Esophagus (tissue), 2 donors: Measurements from ENCODE around the gene TRMU. TPM values are rescaled to one million over a fixed set of nuclear protein-coding genes. Genes with fewer than 3 reads are reported as not detected.

Experiments used
- H3K27ac ChIP-seq, 2 donors: one replicate each; pipeline ENCODE4 v1.5.1; 2013; ENCODE audit warnings: low read depth in 2 of 2, mild to moderate bottlenecking in 2 of 2, inconsistent platforms in 1 of 2, low read length in 1 of 2, moderate library complexity in 1 of 2
- H3K27me3 ChIP-seq, 2 donors: one replicate each; pipeline ENCODE4 v1.6.1; 2013; ENCODE audit warnings: low read length in 2 of 2, control low read depth in 1 of 2, mild to moderate bottlenecking in 1 of 2; ENCODE audit not compliant: insufficient read depth in 2 of 2, control insufficient read depth in 1 of 2
- H3K36me3 ChIP-seq, 2 donors: one replicate each; pipeline ENCODE4 v1.6.1; 2013; ENCODE audit warnings: low read length in 1 of 2; ENCODE audit not compliant: control insufficient read depth in 2 of 2, insufficient read depth in 2 of 2
- H3K4me1 ChIP-seq, 2 donors: one replicate each; pipeline ENCODE4 v1.6.1; 2013; ENCODE audit warnings: low read length in 1 of 2; ENCODE audit not compliant: control insufficient read depth in 2 of 2, insufficient read depth in 2 of 2
- H3K4me3 ChIP-seq, 2 donors: one replicate each; pipeline ENCODE4 v1.5.1; 2013; ENCODE audit warnings: low read length in 2 of 2, mild to moderate bottlenecking in 2 of 2, low read depth in 1 of 2, moderate library complexity in 1 of 2
- H3K9me3 ChIP-seq, 2 donors: one replicate each; pipeline ENCODE4 v1.6.1; 2013; ENCODE audit warnings: mild to moderate bottlenecking in 2 of 2, low read depth in 1 of 2, low read length in 1 of 2, moderate library complexity in 1 of 2; ENCODE audit not compliant: control insufficient read depth in 2 of 2, insufficient read depth in 1 of 2
- WGBS, 2 donors: extraction: QIAGEN DNeasy Blood & Tissue Kit; methylation state at CpG; one replicate each; pipeline ENCODE4 v1.1.7; 2013; 5-methylcytosine and 5-hydroxymethylcytosine counted together
- polyA plus RNA-seq, 2 donors: library from polyadenylated mRNA; stranded (reverse); fragments of 200-250 nt; gene quantifications; one replicate each; pipeline ENCODE4 v1.2.3, GENCODE V29; 2013
- donor health status: healthy with polysubstance abuse.
- donor health status: Bipolar disorder and iron deficiency.

Gene TRMU
- polyA plus RNA-seq, 2 donors = 24.3 to 32.4 TPM

- H3K27ac ChIP-seq = no peak overlapping the region
- H3K9me3 ChIP-seq = no peaks in the 10 kb centered on the region
- H3K4me3 ChIP-seq = no peak overlapping the region
- 82 to 89% methylated on average over 13 to 14 of the region's 14 CpGs for WGBS, 2 donors
- peaks cover 0 to 57% of the 10 kb centered on the region in 2 donors for H3K36me3 ChIP-seq
- peaks cover 0 to 6% of the 10 kb centered on the region in 2 donors for H3K4me1 ChIP-seq
- no peaks in the 10 kb centered on the region for H3K27me3 ChIP-seq
Observed at GRCh38 chr22:46359362-46359761, 23.8 kb downstream of the TRMU start.

- Histone ChIP-seq H3K4me1 (peaks cover 0 to 6% of the 10 kb centered on the region in 2 donors), H3K27ac (no peak overlapping the region), H3K36me3 (peaks cover 0 to 59% of the 10 kb centered on the region in 2 donors), H3K4me3 (no peak overlapping the region), H3K9me3 (no peaks in the 10 kb centered on the region), H3K27me3 (no peaks in the 10 kb centered on the region)
- WGBS, 2 donors = 80 to 81% methylated on average over 5 of the region's 5 CpGs
Observed at GRCh38 chr22:46360097-46360496, 24.6 kb downstream of the TRMU start.

- Histone ChIP-seq H3K4me1 (peaks cover 0 to 1% of the 10 kb centered on the region in 2 donors), H3K36me3 (peaks cover 0 to 55% of the 10 kb centered on the region in 2 donors), H3K9me3 (no peaks in the 10 kb centered on the region), H3K4me3 (no peak overlapping the region), H3K27ac (no peak overlapping the region), H3K27me3 (no peaks in the 10 kb centered on the region)
- WGBS, 2 donors = 92% methylated on average over 10 of the region's 10 CpGs
Observed at GRCh38 chr22:46360891-46361290, 25.4 kb downstream of the TRMU start.

GRCh38 chr22:46361826-46362202 lies 26.3 kb downstream of the TRMU start:
- no peaks in the 10 kb centered on the region for H3K4me1 ChIP-seq
- no peaks in the 10 kb centered on the region for H3K9me3 ChIP-seq
- H3K27me3 ChIP-seq = no peaks in the 10 kb centered on the region
- no peak overlapping the region for H3K27ac ChIP-seq
- whole genome bisulfite sequencing, 2 donors = 46 to 54% methylated on average over 11 of the region's 11 CpGs
- H3K36me3 ChIP-seq = peaks cover 0 to 52% of the 10 kb centered on the region in 2 donors
- no peak overlapping the region for H3K4me3 ChIP-seq

GRCh38 chr22:46362203-46362933 lies 26.9 kb downstream of the TRMU start:
- H3K4me1 ChIP-seq = no peaks in the 10 kb centered on the region
- H3K4me3 ChIP-seq = no peak overlapping the region
- WGBS, 2 donors = 57 to 69% methylated on average over 25 of the region's 25 CpGs
- no peaks in the 10 kb centered on the region for H3K9me3 ChIP-seq
- no peak overlapping the region for H3K27ac ChIP-seq
- peaks cover 0 to 52% of the 10 kb centered on the region in 2 donors for H3K36me3 ChIP-seq
- H3K27me3 ChIP-seq = no peaks in the 10 kb centered on the region

- Histone ChIP-seq H3K4me3 (no peak overlapping the region), H3K27ac (no peak overlapping the region), H3K4me1 (peaks cover 0 to 2% of the 10 kb centered on the region in 2 donors), H3K27me3 (no peaks in the 10 kb centered on the region), H3K36me3 (peaks cover 0 to 46% of the 10 kb centered on the region in 2 donors), H3K9me3 (no peaks in the 10 kb centered on the region)
- WGBS, 2 donors = 88 to 89% methylated on average over 15 of the region's 15 CpGs
Observed at GRCh38 chr22:46362934-46363515, 27.5 kb downstream of the TRMU start.

GRCh38 chr22:46363611-46364321 lies 28.3 kb downstream of the TRMU start:
- H3K4me3 ChIP-seq = no peak overlapping the region
- WGBS, 2 donors = 89 to 90% methylated on average over 35 of the region's 35 CpGs

GRCh38 chr22:46364341-46365165 lies 29.0 kb downstream of the TRMU start:
- peaks cover 0 to 42% of the 10 kb centered on the region in 2 donors for H3K36me3 ChIP-seq
- WGBS, 2 donors = 84 to 87% methylated on average over 26 of the region's 26 CpGs
- H3K27ac ChIP-seq = no peak overlapping the region
- no peak overlapping the region for H3K4me3 ChIP-seq
- peaks cover 0 to 2% of the 10 kb centered on the region in 2 donors for H3K4me1 ChIP-seq
- H3K27me3 ChIP-seq = no peaks in the 10 kb centered on the region
- H3K9me3 ChIP-seq = no peaks in the 10 kb centered on the region

More at GRCh38 chr22:46363611-46364321, 28.3 kb downstream of the TRMU start:
- peaks cover 0 to 44% of the 10 kb centered on the region in 2 donors for H3K36me3 ChIP-seq
- no peaks in the 10 kb centered on the region for H3K27me3 ChIP-seq
- H3K27ac ChIP-seq = no peak overlapping the region
- H3K9me3 ChIP-seq = no peaks in the 10 kb centered on the region
- peaks cover 0 to 2% of the 10 kb centered on the region in 2 donors for H3K4me1 ChIP-seq

GRCh38 chr22:46365166-46365624 lies 29.7 kb downstream of the TRMU start:
- H3K4me3 ChIP-seq = no peak overlapping the region
- H3K9me3 ChIP-seq = no peaks in the 10 kb centered on the region
- peaks cover 0 to 8% of the 10 kb centered on the region in 2 donors for H3K4me1 ChIP-seq
- H3K36me3 ChIP-seq = peaks cover 0 to 40% of the 10 kb centered on the region in 2 donors
- H3K27ac ChIP-seq = no peak overlapping the region
- no peaks in the 10 kb centered on the region for H3K27me3 ChIP-seq
- WGBS, 2 donors = 90 to 93% methylated on average over 22 of the region's 22 CpGs
